ENCODE measurements around the gene PGAM5. TPM values are rescaled to one million over a fixed set of nuclear protein-coding genes. Genes with fewer than 3 reads are reported as not detected.
"Not testable (repeated sequence)": the region's sequence is repeated elsewhere in the genome, so short reads cannot be mapped to it uniquely, and the experiment has no call there.

Gene PGAM5
- total RNA-seq, 1 donor from 2014 or later, result 26.1 TPM

GRCh38 chr12:132740313-132740646 is 29.6 kb downstream of the PGAM5 start:
- DNase-seq (ENCODE audit: low spot score), result no peak
- intact Hi-C loops (cut with DNase I), result no loop called here

DNA sequence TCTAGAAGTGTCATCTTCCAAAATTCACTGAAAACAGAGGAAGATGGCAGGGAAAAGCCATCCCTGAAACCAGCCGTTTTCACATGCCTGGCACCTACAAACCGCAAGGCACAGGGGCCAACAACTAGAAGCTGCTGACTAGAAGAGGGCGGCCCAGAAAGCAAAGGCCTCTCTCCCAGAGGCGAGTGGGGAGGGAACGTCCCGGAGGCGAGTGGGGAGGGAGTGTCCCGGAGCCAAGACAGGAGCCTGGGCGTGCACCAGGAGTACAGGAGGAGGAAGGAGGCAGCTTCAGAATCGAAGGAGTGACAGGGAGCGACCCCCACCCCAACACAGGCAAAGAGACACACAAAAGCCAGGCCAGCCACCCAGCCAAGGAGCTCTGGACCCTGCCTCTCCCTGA is 30.0 kb downstream of the PGAM5 start:
- intact Hi-C loops (cut with DNase I), result no loop called here
- DNase-seq (ENCODE audit: low spot score), result no peak

- no peak for DNase-seq (ENCODE audit: low spot score)
- intact Hi-C loops (cut with DNase I), result no loop called here
Measured at GRCh38 chr12:132741620-132742019, 31.0 kb downstream of the PGAM5 start.

GRCh38 chr12:132743831-132744230 is 33.2 kb downstream of the PGAM5 start:
- intact Hi-C loops (cut with DNase I), result no loop called here
- no peak for DNase-seq (ENCODE audit: low spot score)

GRCh38 chr12:132746613-132747012 is 36.0 kb downstream of the PGAM5 start:
- intact Hi-C loops (cut with DNase I), result no loop called here
- DNase-seq (ENCODE audit: low spot score), result no peak

GRCh38 chr12:132747395-132747794 is 36.8 kb downstream of the PGAM5 start:
- intact Hi-C loops (cut with DNase I), result no loop called here
- no peak for DNase-seq (ENCODE audit: low spot score)

DNA sequence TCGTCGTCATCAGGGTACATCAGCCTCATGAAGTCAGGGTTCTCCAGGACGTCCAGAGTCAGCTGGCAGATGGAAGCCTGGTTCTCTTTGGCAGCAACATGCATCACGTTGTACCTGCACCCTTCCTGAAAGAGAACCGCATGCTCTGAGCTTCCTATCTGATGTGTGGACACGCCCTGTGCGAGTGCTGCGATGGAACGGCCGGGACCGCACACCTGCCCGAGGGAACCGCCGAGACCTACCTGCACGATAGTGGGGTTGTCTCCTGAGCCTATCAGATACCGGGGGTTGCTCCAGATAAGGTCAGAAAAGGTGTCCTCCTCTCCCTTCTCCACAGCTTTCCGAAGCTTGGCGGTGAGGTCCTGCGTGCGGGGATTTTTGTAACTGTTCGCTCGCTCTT is 37.3 kb downstream of the PGAM5 start:
- DNase-seq (ENCODE audit: low spot score), result no peak
- intact Hi-C loops (cut with DNase I), result no loop called here

GRCh38 chr12:132748319-132748718 is 37.7 kb downstream of the PGAM5 start:
- no peak for DNase-seq (ENCODE audit: low spot score)
- intact Hi-C loops (cut with DNase I), result no loop called here

- intact Hi-C loops (cut with DNase I); DNase-seq (ENCODE audit: low spot score): not testable (repeated sequence)
Measured at GRCh38 chr12:132753670-132754069, 43.0 kb downstream of the PGAM5 start.

DNA sequence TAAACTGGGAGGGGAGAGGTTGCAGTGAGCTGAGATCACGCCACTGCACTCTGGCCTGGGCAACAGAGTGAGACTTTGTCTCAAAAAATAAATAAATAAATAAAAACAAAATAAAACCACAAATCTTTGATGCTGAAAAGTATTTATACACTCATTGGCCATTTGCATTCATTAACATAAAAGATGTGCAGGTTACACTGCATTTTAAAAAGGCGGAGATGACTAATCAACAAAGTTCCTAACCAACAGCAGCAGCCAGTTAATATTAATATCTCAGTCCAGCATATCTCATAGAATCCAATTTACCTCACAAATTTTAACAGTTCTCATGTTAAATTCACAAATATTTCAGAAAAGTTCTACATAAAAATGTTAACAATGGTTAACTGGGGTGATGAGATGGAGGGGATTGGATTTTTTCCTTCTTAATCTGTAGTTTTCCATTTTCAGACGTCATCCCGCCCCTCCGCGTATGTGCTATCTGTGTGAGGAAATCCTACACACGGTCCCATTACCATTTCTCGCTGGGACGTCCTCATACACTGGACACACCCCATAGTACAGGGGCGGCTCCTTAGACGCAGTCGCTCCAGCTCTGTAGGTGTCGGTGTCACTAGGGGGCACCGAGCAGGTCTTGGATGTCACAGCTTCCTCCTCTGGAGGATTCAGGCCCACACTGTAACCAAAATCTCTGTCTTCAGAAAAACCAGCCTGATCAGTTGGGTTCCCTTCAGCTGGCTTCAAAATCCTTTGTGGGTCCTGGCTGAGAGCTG is 43.7 kb downstream of the PGAM5 start:
- intact Hi-C loops (cut with DNase I), result no loop called here
- DNase-seq (ENCODE audit: low spot score), result no peak

DNA sequence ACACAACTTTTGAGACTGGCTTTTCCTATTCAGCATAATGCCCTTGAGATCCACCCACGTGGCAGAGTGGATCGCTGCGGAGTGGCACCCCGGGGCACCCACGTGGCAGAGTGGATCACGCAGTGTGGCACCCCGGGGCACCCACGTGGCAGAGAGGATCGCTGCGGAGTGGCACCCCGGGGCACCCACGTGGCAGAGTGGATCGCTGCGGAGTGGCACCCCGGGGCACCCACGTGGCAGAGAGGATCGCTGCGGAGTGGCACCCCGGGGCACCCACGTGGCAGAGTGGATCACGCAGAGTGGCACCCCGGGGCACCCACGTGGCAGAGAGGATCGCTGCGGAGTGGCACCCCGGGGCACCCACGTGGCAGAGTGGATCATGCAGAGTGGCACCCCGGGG is 48.2 kb downstream of the PGAM5 start:
- intact Hi-C loops (cut with DNase I); DNase-seq (ENCODE audit: low spot score): not testable (repeated sequence)

- DNase-seq (ENCODE audit: low spot score), result no peak
- intact Hi-C loops (cut with DNase I), result no loop called here
Measured at GRCh38 chr12:132759359-132759758, 48.7 kb downstream of the PGAM5 start.

DNA sequence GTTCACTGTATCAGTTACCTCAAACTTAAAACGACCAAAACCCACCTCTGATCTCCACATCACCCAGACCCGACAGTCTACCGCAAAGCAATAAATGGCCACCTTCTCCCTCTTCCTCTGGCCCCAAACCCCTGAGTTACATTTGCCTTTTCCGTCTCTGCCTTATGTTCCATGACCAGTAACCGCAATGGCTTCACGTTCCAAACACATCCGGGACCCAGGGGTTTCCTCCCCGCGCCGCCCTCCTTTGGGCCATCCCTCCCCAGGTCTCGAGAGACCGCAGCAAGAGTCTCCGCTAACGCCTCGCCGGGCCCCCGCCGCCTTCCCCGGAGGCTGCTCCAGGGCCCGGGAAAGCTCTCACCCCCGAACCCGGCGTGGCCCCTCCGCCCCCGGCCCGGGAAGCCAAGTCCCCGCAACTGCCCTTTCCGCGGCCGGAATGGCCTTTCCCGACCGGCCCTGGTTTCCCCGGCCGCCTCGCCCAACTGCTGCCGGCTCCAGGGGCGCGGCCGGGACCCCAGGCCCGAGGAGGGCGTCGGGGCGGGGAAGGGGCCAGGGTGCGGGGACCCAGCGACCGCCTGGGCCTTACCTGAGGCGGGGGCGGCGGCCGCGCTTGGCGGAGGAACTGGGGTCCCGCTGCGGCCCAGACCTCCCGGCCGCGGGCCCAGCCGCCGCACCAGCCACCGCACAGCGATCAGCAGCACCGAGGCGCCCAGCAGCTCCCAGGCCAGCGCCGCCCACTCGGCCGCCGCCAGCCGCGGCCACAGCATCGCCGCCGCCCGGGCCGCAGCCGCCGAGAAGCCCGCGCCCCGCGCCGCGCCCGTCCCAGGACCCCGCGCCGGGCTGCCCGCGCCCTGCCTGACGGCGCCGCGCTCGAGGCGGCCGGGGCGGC is 50.6 kb downstream of the PGAM5 start, which contains the start of gene ANKLE2:
Gene ANKLE2 (minus strand): TSS at position 801 of the 889 bp plus-strand sequence. CDS start 34 bp downstream, at position 767.
- intact Hi-C loops (cut with DNase I), result loop anchor here (5.0 kb wide), 2 partner anchors 74 to 126 kb away; partner anchors contain the start of genes CHFR, POLE and PXMP2
- DNase-seq (ENCODE audit: low spot score), result no peak

DNA sequence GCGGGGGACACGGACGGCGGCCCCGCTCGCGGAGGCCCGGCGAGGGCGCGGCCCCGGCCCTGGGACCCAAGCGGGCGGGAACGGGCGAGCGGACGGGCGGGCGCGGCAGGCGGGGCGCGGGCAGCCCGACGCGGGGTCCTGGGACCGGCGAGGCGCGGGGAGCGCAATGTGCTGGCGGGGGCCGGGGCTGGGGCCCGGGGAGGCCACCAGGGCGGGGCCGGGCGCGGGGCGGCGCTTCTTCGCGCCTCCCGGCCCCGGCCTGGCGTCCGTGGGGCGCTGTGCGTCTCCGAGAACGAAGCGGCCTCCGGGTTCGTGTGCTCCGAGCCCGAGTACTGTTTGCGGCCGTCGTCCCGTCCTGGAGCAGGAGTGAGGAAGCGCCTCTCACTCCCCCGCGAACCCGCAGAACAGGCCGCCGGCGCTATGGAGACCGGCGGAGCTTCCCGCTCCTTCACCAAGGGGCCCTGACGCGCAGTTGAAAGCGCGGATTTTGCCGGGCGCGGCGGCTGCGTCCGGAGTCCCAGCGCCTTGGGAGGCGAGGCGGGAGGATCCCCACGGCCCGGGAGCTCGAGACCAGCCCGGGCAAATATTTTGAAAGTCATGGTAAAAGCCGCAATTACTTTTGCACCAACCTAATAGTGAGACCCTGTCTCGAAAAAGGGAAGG is 51.4 kb downstream of the PGAM5 start:
- DNase-seq (ENCODE audit: low spot score), result peak; percentile 94
- intact Hi-C loops (cut with DNase I), result loop anchor here (5.0 kb wide), 2 partner anchors 75 to 125 kb away; partner anchors contain the start of genes CHFR, POLE and PXMP2

DNA sequence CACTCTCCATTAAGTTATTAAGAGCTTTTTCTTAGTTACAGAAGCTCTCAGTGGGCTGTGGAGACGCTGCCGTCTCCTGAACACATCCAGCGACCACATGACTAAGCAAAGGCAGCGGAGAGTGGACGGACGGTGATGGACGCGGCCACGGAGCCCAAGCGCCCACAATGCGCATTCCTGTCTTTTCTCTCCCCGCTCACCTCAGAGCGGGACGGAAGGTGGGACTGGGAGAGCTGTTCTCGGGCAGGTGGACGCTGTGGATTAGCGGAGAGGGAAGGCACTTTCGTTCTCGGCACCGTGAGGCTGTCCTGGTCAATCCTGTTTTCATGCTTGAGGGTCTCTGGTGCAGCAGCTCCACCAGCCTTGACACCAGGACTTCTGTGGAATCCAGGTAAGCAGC is 53.6 kb downstream of the PGAM5 start:
- intact Hi-C loops (cut with DNase I), result loop anchor here (5.0 kb wide), 2 partner anchors 77 to 123 kb away; partner anchors contain the start of genes CHFR, POLE and PXMP2
- no peak for DNase-seq (ENCODE audit: low spot score)

- no peak for DNase-seq (ENCODE audit: low spot score)
- intact Hi-C loops (cut with DNase I), result loop anchor here (5.0 kb wide), 1 partner anchor 62 kb away; the partner anchor contains the start of gene GOLGA3
Measured at GRCh38 chr12:132765361-132765760, 54.7 kb downstream of the PGAM5 start.

- intact Hi-C loops (cut with DNase I), result loop anchor here (5.0 kb wide), 1 partner anchor 61 kb away; the partner anchor contains the start of gene GOLGA3
- DNase-seq (ENCODE audit: low spot score), result peak; percentile 87
Measured at GRCh38 chr12:132766380-132767085, 55.9 kb downstream of the PGAM5 start.

DNA sequence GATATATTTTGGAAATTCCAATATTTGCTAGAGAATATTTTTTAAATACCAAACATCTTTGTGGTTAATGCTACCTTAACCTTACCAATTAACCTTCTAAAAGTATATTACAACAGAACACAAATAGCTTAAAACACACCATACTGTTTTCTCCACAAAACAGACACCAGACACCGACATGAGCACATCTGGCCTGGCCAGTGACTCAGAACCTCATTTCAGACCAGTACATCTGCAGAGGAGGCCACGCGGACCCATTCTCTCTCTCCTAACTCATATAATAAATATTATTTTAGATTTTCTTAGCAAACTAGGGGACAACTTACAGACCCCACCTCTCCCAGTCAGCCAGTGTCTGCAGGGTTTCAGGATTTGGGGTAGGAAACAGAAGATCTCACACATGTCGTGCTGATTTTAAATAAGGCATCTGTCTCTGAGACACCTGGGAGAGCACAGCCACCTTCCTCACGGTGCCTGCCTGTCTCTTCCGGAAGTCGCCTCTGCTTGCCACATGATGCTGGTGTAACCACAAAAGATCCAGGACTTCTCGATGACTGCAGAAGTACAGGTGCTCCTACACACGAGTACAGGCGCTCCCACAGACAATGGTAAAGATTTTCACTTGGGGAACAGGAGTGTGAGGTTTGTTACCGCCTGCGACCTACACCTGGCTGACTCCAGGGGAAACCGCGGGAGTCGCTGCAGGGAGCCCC is 60.6 kb downstream of the PGAM5 start:
- no peak for DNase-seq (ENCODE audit: low spot score)
- intact Hi-C loops (cut with DNase I), result no loop called here
